Activated naive CD4-positive, alpha-beta T cell treated with Interleukin-2 at 50 U/mL for 16 hours (primary cell): ENCODE measurements around the gene COL6A2.
"Not testable (repeated sequence)": the region's sequence is repeated elsewhere in the genome, so short reads cannot be mapped to it uniquely, and the experiment has no call there.

ENCODE experiments used
- DNase-seq: peaks from one replicate; pipeline ENCODE4 v3.0.0-alpha.2; 2020

The COL6A2 gene

GRCh38 chr21:46127239-46128105 is 29.6 kb downstream of the COL6A2 start:
- DNase-seq = no peak

- DNase-seq = no peak
Measured at GRCh38 chr21:46128106-46128932, 30.4 kb downstream of the COL6A2 start.

- DNase-seq = no peak
Measured at GRCh38 chr21:46128933-46129571, 31.1 kb downstream of the COL6A2 start.

GRCh38 chr21:46129846-46130651 is 32.1 kb downstream of the COL6A2 start:
- DNase-seq = no peak

GRCh38 chr21:46130831-46131587 is 33.1 kb downstream of the COL6A2 start:
- DNase-seq = no peak

- no peak for DNase-seq
Measured at GRCh38 chr21:46131588-46131837, 33.6 kb downstream of the COL6A2 start.

- no peak for DNase-seq
Measured at GRCh38 chr21:46131838-46132651, 34.1 kb downstream of the COL6A2 start.

GRCh38 chr21:46135782-46136395 is 38.0 kb downstream of the COL6A2 start:
- DNase-seq = no peak

GRCh38 chr21:46136739-46137349 is 38.9 kb downstream of the COL6A2 start:
- no peak for DNase-seq

GRCh38 chr21:46137908-46138307 is 40.0 kb downstream of the COL6A2 start:
- no peak for DNase-seq

GRCh38 chr21:46138383-46138970 is 40.6 kb downstream of the COL6A2 start:
- DNase-seq = no peak

GRCh38 chr21:46139686-46140085 is 41.8 kb downstream of the COL6A2 start:
- DNase-seq = no peak

GRCh38 chr21:46140352-46141003 is 42.6 kb downstream of the COL6A2 start:
- DNase-seq = not testable (repeated sequence)

GRCh38 chr21:46141767-46142581 is 44.1 kb downstream of the COL6A2 start:
- no peak for DNase-seq

GRCh38 chr21:46142582-46143473 is 44.9 kb downstream of the COL6A2 start:
- DNase-seq = peak; percentile 15

- DNase-seq = no peak
Measured at GRCh38 chr21:46144464-46145070, 46.7 kb downstream of the COL6A2 start.
